Right atrium auricular region (tissue), 2 donors: ENCODE measurements around the gene DNAH10. TPM values are rescaled to one million over a fixed set of nuclear protein-coding genes. Genes with fewer than 3 reads are reported as not detected.

Experiments used
- DNase-seq: peaks from one replicate; pipeline ENCODE4 v3.0.0-alpha.2; 2019; ENCODE audit warnings: low spot score
- H3K27ac ChIP-seq, 2 donors: fragments of 200-600 bp; sonication (generic); 1 replicate in 1 of 2; 2 replicates in 1 of 2; pipeline ENCODE4 v1.5.1; 2016 to 2019
- H3K27me3 ChIP-seq, 2 donors: fragments of 200-600 bp; sonication (generic); one replicate each; pipeline versions ENCODE4 v1.5.1 to v1.6.0; 2017 to 2019
- H3K36me3 ChIP-seq: fragments of 200-600 bp; sonication (generic); one replicate; pipeline ENCODE4 v1.5.1; 2016
- H3K4me1 ChIP-seq, 2 donors: fragments of 200-600 bp; sonication (generic); one replicate each; pipeline versions ENCODE4 v1.5.1 to v1.6.0; 2017 to 2019
- H3K4me3 ChIP-seq, 2 donors: fragments of 200-600 bp; sonication (generic); 1 replicate in 1 of 2; 2 replicates in 1 of 2; pipeline ENCODE4 v1.5.1; 2017 to 2019; ENCODE audit warnings: mild to moderate bottlenecking in 1 of 2, moderate library complexity in 1 of 2
- H3K9me3 ChIP-seq, 2 donors: fragments of 200-600 bp; sonication (generic); one replicate each; pipeline ENCODE4 v1.5.1; 2019
- CTCF ChIP-seq, 2 donors: fragments of 200-600 bp; sonication (generic); IDR thresholded peaks; one replicate each; pipeline ENCODE4 v1.5.1; 2019; ENCODE audit warnings: antibody characterized with exemption in 2 of 2
- total RNA-seq, 2 donors: library from RNA; depleted of rRNA; stranded (reverse); fragments of >200 nt; gene quantifications; one replicate each; pipeline ENCODE4 v1.1.0, GENCODE V29; 2016

DNAH10 gene
- total RNA-seq, 2 donors from 2014 or later, result 0.11 TPM; not detected in 1

DNA sequence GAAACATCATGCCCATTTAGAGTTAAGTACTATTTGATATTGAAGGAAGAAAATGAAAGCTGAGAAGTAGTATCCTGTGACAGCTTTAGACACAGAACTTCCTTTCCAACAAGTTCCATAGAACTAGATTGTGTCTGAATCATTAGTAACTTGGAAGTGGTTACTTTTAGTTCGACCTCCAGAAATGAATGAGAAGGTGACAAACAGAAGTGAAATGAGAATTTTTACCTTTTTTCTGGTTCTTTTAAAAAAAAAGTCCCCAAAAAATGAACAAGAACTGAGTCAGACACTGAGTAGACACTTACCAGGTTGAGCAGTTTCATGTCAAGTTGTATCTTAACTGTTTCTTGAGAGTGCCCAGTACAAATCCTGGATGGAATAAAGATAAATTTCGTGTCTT, 46.9 kb upstream of the DNAH10 start:
- DNase-seq, result no peak
- no peaks in the 10 kb centered on the region for H3K27me3 ChIP-seq
- peaks cover 0 to 28% of the 10 kb centered on the region in 2 donors for H3K4me1 ChIP-seq
- no peak for TF ChIP-seq CTCF (IDR thresholded peaks at IDR 0.05)
- H3K27ac ChIP-seq, result no peak overlapping the region
- H3K36me3 ChIP-seq, result peaks cover 3% of the 10 kb centered on the region
- no peaks in the 10 kb centered on the region for H3K9me3 ChIP-seq
- H3K4me3 ChIP-seq, result no peak overlapping the region

DNA sequence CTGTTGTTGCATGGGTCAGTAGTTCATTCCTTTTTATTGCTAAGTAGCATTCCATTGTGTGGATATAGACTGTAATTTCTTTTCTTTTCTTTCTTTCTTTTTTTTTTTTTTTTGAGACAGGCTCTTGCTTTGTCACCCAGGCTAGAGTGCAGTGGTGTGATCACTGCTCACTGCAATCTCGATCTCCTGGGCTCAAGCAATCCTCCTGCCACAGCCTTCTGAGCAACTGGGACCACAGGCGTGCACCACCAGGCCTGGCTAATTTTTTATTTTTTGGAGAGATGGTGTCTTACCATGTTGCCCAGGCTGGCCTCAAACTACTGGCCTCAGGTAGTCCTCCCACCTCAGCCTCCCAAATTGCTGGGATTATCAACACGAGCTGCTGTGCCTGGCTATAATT, 44.8 kb upstream of the DNAH10 start:
- no peak for TF ChIP-seq CTCF (IDR thresholded peaks at IDR 0.05)

GRCh38 chr12:123720141-123720814, 41.8 kb upstream of the DNAH10 start:
- H3K4me3 ChIP-seq, result no peak overlapping the region
- no peaks in the 10 kb centered on the region for H3K27me3 ChIP-seq
- DNase-seq, result no peak
- peaks cover 27% of the 10 kb centered on the region for H3K36me3 ChIP-seq
- no peak overlapping the region for H3K27ac ChIP-seq
- H3K4me1 ChIP-seq, result no peaks in the 10 kb centered on the region
- no peaks in the 10 kb centered on the region for H3K9me3 ChIP-seq
- no peak for TF ChIP-seq CTCF (IDR thresholded peaks at IDR 0.05)

More for the DNA sequence above, 44.8 kb upstream of the DNAH10 start:
- no peak overlapping the region for H3K4me3 ChIP-seq
- peaks cover 0 to 20% of the 10 kb centered on the region in 2 donors for H3K4me1 ChIP-seq
- DNase-seq, result no peak
- no peaks in the 10 kb centered on the region for H3K27me3 ChIP-seq
- H3K27ac ChIP-seq, result no peak overlapping the region
- no peaks in the 10 kb centered on the region for H3K9me3 ChIP-seq
- H3K36me3 ChIP-seq, result peaks cover 15% of the 10 kb centered on the region

DNA sequence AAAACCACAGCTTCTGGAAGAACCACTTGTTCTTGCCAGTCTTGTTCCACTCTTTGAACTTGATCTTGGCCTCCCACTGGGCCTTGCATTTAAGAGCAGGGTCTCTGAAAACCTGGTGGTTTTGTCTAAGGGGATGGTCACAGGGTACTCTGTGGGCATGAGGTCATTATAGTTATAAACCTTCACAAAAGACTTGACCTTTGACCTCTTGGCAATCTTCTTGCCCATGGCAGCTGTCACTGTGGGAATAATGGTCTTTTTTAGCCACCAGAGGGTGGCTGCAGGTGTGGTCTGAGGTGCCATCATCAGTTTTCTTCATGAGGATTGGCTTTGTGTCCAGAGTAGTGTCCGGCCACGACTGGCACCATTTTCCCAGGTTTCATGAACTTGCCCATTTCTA, 40.9 kb upstream of the DNAH10 start:
- H3K36me3 ChIP-seq, result peaks cover 37% of the 10 kb centered on the region
- H3K27me3 ChIP-seq, result no peaks in the 10 kb centered on the region
- H3K9me3 ChIP-seq, result no peaks in the 10 kb centered on the region
- TF ChIP-seq CTCF (IDR thresholded peaks at IDR 0.05), result no peak
- DNase-seq, result no peak
- H3K27ac ChIP-seq, result no peak overlapping the region
- no peak overlapping the region for H3K4me3 ChIP-seq
- H3K4me1 ChIP-seq, result no peaks in the 10 kb centered on the region

DNA sequence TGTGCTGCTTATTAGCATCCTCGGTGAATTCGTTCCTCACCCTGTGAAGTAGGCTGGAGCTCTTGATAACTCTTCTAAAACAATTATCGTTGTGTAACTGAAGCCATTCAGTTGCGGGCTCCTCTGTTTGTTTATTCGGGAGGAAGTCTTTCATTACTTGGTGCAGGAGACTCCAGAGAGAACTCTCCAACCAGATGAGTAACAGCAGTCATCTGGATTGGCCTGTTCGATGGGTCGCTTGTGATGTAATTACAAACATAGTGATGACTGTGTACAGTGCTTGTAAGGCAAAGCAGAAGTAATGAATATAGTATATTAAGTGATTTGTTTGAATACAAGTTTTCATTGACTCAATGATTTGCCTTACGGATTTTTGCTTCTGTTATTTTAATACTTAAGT, 39.1 kb upstream of the DNAH10 start:
- H3K27me3 ChIP-seq, result no peaks in the 10 kb centered on the region
- no peak overlapping the region for H3K27ac ChIP-seq
- H3K9me3 ChIP-seq, result no peaks in the 10 kb centered on the region

More for the DNA sequence above, 39.1 kb upstream of the DNAH10 start:
- no peak for DNase-seq
- no peak for TF ChIP-seq CTCF (IDR thresholded peaks at IDR 0.05)
- no peaks in the 10 kb centered on the region for H3K4me1 ChIP-seq
- H3K4me3 ChIP-seq, result no peak overlapping the region
- H3K36me3 ChIP-seq, result peaks cover 53% of the 10 kb centered on the region
